GM08714 (cell line): ENCODE data around the gene IL1RAPL1.
"Not testable (repeated sequence)": the region's sequence is repeated elsewhere in the genome, so short reads cannot be mapped to it uniquely, and the experiment has no call there.

ENCODE experiments used
- H3K4me3 ChIP-seq: fragments of 200-500 bp; sonication (Bioruptor generic); 2 replicates; pipeline ENCODE4 v1.5.1; 2014; ENCODE audit warnings: mild to moderate bottlenecking, low read length, inconsistent platforms
- ZNF274 ChIP-seq: IDR thresholded peaks from 2 replicates; pipeline ENCODE4 v1.6.1; 2012; ENCODE audit warnings: mild to moderate bottlenecking, low read depth, low read length

IL1RAPL1 gene

DNA sequence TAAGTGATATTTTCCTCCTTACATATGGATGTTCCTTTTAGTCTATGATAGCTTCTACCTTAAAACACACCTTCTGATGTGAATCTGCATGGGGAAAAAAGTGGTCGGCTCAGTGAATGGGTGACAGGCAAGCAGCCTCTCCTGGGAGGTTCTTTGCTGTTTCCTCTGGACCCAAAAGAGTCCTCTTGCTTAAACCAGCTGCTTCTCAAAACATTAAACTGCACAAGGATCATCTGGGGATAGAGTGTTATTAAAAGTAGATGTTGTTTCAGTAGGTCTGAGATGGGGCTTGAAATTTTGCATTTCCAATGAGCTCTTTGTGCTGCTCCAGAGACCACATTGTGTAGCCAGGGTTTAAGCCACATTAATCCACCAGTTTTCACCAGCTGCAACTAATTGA, 452.9 kb downstream of the IL1RAPL1 start:
- no peak for TF ChIP-seq ZNF274
- H3K4me3 ChIP-seq: no peak overlapping the region

DNA sequence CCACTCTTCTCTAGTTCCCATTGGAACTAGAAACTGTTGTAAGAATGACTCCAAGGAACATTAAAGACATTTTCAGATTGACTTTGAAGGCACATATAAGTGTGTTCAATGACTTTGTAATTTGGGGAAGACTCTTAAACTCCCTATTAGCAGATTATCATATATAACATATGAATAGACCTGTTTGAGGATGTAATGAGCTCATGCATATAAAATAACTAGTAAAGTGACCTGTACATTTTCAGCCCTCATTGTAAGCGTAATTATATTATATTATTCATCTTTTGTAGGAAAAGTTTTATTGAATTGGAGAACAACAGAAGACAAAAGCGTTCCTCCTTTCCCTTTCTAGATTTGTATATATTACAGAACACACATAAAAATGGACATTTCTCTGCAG, 455.1 kb downstream of the IL1RAPL1 start:
- no peak overlapping the region for H3K4me3 ChIP-seq
- TF ChIP-seq ZNF274: no peak

DNA sequence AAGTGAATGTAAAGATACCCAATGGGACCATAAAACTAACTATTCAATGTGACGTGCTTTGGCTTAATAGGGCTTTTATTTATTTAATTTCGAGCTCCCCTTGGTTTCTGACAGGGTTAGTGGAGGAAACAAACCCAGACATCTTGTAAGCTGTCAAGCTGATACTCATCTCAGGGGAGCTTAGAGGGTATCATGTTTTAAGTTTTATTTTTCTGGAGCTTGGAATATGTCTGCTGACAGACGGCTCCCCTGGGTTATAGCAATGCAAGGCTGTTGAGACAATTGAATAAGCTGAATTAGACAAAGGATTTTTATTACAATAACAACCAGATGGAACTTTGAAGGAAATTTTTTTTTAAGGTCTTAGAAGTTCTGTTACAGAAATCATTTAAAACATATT, 456.5 kb downstream of the IL1RAPL1 start:
- TF ChIP-seq ZNF274: no peak
- H3K4me3 ChIP-seq: no peak overlapping the region

DNA sequence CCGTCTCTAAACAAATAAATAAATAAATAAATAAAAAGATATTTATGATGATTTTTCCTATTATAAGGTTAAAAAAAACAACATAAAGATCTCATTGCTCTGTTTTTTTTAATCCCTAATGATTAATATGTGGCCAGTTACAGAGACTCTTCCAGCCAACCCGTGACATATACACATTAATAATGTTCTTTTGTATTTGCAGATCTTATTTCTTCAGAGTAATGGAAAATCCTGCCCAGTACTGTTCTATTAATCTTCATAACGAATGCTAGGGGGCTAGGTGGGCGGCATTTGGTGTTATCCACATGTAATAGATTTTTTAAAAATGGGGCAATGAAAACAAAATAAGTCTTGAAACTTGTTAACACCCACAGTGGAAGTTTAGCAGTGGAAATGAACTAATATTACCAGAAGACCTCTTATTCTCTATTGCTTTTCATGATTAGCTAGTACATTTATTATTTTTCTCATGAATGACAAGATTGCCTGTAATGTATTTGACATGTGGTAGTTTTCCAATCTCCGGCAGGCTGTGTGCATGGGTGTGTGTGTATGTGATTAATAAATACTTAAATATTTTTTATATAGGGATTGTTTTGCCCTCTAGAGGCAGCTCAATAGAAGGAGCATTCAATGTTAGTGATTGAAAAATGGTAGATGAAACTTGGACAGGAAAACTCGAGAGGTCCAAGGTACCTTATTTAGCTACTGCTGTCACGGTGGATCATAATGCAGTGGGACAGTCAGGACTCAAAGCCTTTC, 457.4 kb downstream of the IL1RAPL1 start:
- no peak overlapping the region for H3K4me3 ChIP-seq
- TF ChIP-seq ZNF274: no peak

DNA sequence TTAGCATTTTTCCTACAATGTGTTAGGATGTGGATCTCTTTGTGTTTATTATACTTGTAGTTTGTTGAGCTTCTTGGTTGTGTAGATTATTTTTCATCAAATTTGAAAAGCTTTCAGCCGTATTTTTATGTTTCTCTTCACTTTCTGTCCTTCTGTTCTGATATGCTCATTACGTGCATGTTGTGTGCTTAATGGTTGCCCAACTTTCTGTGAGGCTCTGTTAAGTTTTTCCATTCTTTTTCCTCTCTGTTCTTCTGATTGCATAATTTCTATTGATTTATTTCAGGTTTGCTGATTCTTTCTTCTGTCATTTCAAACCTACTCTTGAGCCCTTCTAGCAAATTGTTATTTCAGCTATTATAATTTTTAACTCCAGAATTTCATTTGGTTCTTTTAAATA, 478.2 kb downstream of the IL1RAPL1 start:
- no peak overlapping the region for H3K4me3 ChIP-seq
- TF ChIP-seq ZNF274: no peak

DNA sequence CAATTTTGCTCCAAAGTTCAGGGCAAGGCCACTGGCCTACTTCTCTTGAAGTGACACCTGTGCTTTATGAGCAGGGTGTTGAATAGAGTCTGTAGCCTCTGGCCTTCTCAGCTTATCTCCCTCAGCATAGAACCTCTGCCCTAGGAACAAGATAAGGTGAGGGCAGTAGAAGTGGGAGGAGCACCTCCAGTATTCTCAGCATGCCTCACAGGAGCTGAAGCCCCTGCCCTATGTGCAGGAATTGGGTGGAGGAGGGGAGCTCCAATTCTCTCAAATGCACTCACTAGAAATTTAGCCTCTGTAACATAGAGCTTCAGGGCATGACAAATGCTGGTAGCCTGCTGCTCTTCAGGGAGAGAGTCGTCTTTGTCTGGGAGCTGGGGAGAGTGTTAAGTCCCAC, 479.3 kb downstream of the IL1RAPL1 start:
- no peak for TF ChIP-seq ZNF274
- no peak overlapping the region for H3K4me3 ChIP-seq

DNA sequence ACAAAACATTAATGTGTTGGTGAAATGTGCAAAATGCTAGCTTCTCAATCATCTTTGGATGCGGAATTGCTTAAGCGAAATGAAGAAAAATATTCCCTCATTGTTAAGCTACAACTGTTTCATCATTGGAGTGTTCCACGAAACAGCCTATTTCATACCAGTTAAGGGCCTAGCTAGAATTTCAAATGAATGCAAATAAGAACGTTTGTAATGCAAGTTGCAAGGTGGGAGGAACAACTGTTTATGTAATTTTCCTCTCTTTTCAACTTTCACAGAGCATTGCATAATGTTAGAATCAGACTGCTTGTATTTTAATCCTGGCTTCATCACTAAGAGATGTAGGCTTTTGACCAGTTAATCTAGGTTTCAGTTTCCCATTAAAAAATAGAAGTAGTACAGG, 480.1 kb downstream of the IL1RAPL1 start:
- no peak for TF ChIP-seq ZNF274
- no peak overlapping the region for H3K4me3 ChIP-seq

DNA sequence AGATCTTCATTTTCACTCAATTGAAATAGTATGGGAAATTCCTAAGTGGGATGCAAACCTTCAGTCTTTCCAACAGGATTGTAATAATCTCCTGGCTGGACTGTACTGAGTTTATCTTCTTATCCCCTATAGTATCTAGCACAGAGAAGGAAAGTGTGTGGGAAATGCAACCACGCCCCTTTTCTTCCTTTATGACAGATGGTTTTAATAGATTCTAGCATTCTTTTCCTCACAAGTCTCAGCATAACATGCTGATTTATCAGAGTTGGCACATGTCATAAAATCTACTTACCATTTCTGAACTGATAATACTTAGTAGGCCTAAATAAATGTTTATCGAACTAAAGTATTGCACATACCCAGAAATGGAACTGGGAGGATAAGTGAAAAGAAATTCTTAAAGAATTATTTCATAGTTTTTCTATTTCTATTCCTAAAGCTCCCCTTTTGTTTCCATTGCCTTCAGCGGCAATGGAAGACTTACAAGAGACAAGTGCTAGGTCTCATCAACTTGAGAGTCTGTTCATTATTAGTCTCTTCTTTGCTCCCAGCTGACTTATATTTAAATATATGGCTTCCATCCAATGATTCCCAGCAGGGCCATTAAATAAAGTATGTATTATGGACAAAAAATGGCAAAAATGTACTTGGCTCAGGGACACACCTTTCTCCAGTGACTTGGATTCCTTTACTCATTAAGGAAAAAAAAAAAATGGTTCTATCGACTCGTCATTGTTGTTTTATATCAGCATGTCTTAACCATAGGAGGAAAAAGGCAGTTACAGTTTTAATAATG, 484.5 kb downstream of the IL1RAPL1 start:
- H3K4me3 ChIP-seq: no peak overlapping the region
- TF ChIP-seq ZNF274: no peak

DNA sequence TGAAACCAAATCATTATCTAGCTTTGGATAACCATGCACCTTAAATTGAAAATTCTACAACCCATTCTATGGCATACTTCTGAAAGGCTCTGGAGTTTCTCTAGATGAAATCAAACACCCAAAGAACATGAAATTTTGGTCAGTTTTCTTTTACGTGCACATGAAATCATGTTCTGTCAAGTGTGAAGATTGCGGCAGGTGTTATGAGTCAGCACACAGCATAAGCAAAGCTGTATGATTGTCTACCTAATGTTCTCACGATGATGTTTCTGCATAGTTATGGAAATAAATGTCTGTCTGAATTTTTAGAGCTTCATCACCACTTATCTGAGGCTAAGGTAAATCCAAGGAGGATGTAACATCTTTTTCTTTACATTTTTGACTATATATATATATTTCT, 495.3 kb downstream of the IL1RAPL1 start:
- no peak for TF ChIP-seq ZNF274

DNA sequence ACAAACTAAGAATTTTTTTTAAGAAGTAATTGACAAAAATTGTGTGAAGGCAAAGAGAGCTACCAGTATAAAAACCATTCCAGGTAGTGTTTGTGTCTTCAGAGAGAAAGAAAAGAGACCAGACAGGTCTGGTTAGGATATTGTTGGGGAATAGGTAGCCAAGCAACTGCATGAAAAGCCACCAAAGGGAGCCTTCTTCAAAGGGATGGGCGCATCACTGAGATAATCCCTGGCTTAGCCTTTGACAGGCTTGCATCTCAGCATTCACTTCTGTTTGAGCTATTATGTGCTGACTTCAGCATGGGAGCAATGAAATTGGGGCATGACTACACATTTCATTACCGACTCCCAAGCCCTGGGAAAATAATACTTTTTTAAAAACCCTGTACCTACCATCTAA, 496.6 kb downstream of the IL1RAPL1 start:
- no peak for TF ChIP-seq ZNF274
- no peak overlapping the region for H3K4me3 ChIP-seq

More for the DNA sequence above, 495.3 kb downstream of the IL1RAPL1 start:
- H3K4me3 ChIP-seq: no peak overlapping the region

DNA sequence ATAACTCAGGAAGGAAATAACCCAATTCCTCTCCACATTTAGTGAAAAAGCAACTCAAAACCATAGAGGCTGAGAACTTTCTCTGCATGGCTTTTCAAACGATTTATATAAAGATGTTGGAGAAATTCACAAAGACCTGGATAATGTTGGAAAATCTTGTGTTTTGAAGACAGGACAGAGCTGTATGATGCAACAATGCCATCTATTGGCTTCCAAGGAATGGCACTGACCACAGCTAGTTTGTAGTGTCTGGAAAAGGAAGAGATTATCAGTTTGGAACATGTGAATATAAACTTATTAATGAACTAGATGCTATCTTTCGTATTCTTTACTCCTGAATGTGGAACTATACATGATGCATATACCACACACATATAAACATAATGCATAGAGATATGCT, 503.6 kb downstream of the IL1RAPL1 start:
- TF ChIP-seq ZNF274: no peak
- H3K4me3 ChIP-seq: no peak overlapping the region

DNA sequence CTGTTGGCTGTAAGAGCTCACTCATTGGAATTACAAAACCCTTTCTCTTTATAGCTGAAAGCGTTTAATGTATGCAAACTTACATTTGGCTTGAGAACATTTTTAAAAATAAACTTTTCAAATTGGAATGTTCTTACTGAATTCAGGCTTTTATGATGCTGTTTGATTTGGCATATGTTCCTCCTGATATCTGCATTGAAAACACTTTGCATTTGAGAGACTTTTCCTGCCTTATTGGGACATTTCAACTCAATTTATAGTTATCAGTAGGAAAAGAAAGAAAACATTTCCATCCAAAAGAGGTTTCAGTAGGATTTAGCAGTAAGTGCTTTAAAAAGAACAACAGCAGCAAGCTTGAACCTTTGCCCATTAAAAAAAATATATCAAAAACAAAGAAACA, 520.0 kb downstream of the IL1RAPL1 start:
- TF ChIP-seq ZNF274: no peak
- no peak overlapping the region for H3K4me3 ChIP-seq

DNA sequence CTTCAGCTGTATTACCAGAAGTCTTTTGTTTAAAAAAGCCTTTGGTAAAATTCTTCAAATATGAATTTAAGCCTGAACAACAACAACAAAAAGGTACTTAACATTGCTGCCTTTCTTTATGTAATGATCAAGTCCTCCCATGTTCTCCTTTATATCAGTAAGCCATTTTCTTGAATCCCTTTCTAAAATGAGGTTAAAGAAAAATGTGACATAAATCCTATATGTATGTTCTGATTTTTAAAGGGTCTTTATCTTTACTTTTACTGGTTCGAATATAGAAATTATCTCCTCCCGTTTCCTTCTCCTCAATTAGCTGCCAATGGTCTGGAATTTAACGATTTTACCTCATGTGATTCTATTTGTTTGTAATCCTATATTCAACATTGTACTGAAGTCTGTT, 522.8 kb downstream of the IL1RAPL1 start:
- TF ChIP-seq ZNF274: no peak
- no peak overlapping the region for H3K4me3 ChIP-seq

DNA sequence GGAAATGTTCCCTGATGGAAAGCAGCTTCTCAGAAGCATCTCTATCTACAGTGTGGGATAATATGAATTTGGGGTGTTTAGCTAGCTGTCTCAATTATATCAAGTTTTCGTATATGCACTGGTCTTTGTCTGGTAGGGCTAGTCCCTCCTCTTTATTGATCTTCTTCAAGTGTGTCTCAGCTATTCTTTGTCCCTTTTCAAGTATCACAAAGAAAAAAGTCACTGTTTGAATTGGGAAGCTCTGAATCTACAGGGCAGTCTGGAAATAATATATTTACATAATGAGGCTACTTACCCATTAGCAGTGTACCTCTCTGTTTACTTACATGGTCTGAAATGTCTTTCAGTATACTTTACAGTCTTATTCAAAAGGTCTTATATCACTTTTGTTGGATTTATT, 526.0 kb downstream of the IL1RAPL1 start:
- TF ChIP-seq ZNF274: no peak
- H3K4me3 ChIP-seq: no peak overlapping the region

DNA sequence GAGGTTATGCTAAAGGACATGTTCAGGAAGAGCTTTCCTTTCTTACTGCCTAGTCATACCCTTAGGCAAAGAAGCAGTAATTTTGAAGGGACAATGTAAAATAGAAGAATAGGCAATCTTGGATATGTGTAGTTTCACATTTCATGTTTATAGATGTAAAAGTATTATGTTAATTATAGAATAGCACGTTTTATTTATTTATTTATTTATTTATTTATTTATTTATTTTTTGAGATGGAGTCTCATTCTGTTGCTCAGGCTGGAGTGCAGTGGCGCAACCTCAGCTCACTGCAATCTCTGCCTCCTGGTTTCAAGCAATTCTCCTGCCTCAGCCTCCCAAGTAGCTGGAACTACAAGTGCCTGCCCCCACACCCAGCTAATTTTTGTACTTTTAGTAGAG, 535.6 kb downstream of the IL1RAPL1 start:
- not testable (repeated sequence) for H3K4me3 ChIP-seq
